ENCODE results near the gene CCDC40.
A peak's percentile ranks its signal among the peaks of the same experiment; 100 is the strongest.

The CCDC40 gene

DNA sequence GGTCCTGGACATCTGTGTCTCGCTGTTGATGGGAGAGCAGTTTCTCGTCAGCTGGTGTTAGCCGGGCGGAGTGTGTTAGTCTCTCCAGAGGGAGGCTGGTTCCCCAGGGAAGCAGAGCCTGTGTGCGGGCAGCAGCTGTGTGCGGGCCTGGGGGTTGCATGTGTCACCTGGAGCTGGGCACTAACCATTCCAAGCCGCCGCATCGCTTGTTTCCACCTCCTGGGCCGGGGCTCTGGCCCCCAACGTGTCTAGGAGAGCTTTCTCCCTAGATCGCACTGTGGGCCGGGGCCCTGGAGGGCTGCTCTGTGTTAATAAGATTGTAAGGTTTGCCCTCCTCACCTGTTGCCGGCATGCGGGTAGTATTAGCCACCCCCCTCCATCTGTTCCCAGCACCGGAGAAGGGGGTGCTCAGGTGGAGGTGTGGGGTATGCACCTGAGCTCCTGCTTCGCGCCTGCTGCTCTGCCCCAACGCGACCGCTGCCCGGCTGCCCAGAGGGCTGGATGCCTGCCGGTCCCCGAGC, 82.9 kb downstream of the CCDC40 start:
- no peak for DNase-seq

DNA sequence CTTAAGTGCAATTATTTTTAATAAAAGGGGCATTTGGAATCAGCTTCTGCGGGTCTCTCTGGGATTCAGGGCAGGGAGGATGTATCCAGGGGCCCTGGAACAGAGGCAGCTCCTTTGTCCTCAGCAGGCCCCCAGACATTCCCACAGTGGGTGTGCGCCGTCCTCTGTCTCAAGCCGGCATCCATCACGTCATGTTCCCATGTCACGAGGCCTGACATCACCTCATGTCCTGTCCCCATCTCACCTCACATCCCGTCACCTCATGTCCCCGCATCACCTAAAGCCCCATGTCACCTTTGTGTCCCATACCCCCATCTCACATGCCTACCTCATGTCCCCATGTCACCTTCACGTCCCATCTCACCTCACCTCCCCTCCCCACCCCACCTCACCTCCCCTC, 83.4 kb downstream of the CCDC40 start:
- no peak for DNase-seq

DNA sequence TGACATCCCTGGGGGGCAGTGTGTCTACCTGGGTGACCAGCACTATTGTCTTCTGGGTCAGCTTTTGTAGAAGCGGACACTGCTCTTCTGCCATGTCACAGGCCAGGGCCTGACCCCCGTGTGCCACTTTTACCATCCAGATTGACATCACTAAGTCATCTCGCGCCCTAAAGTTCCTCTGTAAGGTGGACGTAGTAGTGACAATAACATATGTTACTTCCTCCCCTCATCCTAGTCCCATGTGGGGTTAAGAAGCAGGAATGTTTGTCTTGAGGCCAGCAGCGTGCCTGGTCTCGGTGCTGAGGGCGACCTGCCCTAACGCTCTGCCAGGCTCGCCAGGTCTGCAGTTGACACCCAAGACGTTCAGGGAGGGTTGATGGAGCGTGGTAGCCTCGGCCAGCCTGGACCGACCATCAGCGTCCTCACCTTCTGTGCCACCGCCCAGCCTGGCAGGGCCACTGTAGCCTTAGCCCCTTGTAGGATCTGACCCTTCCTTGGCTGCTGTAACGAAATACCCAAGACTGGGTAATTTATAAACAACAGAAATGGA, 85.7 kb downstream of the CCDC40 start:
- DNase-seq = no peak

DNA sequence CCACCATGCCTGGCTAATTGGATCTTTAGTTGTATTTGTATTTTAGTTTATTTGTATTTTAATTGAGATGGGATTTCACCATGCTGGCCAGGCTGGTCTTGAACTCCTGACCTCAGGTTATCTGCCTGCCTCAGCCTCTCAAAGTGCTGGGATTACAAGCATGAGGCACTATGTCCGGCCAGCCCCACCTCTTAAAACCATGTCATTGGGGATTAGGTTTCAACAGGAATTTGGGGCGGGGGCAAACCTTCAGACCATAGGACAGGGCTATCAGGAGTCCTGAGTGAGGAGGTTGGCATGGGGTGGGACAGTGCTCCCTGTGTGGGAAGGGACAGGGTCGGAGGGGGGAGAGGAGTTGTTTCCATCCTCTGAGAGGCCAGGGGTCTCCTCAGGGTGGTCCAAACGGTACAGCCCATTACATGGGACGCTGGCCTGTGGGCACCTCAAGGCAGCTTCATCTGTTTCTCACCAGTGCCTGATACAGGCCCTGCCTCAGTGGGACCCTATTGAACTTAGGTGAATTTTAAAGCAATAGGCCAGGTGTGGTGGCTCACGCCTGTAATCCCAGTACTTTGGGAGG, 86.6 kb downstream of the CCDC40 start:
- DNase-seq = no peak

DNA sequence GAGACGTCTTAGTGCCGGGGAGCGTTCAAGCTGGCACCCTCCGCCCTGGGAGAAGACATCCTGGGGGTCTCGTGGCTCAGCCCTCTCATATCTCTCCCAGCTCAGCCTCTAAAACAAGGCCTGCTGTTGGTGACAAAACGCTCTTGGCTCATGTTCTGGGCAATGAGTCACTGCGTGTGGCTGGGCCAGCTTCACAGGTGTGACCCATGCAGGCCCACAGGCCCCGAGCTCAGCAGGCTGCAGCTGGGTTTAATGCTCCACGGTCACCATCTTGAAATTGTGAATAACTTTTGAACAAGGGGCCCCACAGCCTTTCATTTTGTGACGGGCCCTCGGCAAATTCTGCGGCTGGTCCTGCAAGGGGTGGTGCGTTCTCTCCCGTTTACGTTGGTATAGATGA, 87.3 kb downstream of the CCDC40 start:
- DNase-seq = no peak

DNA sequence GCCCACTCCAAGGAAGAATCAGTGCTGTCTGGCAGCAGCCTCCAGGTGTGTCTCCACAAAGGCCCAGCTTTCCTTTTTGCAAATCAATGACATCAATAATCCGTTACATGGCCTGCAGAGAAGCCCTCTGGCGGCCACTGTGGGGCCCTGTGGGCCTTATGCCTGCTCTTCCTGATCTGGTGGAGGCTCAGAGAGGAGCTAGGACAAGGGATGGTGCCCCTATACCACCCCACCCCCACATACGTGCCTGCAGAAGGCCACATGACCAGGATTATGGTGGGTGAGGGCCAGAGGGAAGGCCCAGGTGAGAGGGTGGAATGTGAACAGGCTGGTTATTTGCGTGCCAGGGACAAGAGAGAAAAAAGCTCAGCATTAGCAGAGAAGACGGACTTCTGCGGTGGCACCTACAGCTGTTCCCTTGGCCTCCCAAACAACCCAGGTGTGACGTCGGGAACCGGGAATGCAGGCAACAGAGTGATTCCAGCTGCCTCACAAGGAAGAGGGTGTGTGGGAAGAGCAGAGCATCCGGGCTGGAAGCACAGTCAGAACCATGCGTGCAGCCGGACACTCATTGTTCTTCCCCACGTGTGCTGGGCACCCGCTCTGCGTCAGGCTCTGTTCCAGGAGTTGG, 88.0 kb downstream of the CCDC40 start:
- no peak for DNase-seq

DNA sequence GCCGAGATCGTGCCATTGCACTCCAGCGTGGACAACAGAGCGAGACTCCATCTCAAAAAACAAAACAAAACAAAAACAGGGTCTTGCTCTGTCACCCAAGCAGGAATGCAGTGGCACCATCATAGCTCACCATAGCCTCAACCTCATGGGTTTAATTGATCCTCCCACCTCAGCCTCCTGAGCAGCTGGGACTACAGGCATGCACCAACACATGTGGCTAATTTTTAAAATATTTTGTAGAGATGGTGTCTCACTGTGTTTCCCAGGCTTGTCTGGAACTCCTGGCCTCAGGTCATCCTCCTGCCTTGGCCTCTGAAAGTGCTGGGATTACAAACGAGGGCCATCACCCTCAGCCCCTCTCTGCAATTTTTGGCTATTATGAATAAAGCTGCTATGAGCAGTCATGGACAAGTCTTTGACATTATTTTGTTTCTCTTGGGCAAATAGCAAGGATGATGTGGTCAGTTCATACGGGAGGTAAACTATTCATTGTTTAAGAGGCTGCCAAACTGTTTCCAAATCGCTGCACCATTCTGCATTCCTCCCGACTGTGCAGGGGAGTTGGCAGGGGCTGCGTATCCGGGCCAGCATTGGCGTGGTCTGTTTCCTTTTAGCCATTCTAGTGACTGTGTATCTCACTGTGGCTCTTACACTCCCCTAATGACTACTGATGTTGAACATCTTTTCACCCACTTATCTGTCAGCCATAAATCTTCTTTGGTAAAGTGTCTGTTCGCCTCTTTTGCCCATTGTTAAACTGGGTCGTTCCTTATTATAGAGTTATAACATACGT, 89.4 kb downstream of the CCDC40 start:
- DNase-seq = no peak

DNA sequence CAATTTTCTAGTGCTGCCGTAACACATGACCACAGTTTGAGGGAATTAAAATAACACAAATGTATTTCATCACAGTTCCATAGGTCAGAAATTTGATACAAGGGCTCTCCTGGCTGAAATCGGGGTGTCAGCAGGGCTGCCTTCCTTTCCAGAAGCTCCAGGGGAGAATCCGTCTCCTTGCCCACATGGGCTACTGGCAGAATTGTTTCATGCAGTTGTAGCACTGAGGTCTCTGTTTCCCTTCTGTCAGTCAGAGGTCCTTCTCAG, 89.9 kb downstream of the CCDC40 start:
- DNase-seq = no peak

DNA sequence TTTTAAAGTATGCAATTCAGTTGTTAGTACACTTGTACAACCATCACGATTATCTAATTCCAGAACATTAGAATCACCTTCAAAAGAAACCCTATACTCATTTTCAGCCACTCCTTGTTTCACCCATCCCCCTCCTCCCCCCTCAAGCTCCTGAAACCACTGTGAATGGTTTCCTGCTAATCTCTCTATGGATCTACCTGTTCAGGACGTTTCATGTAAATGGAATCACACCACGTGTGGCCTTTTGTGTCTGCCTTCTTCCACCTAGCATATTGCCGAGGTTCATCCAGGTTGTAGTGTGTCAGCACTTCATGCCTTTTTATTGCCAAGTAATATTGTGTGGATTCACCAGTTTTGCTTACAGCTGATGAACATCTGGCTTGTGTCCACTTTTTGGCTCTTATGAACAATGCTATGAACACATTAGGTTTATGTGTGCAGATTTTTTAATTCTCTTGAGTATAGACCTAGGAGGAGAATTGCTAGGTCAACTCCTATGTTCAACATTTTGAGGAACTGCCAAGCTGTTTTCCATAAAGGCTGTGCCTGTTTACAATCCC, 92.6 kb downstream of the CCDC40 start:
- DNase-seq = no peak

DNA sequence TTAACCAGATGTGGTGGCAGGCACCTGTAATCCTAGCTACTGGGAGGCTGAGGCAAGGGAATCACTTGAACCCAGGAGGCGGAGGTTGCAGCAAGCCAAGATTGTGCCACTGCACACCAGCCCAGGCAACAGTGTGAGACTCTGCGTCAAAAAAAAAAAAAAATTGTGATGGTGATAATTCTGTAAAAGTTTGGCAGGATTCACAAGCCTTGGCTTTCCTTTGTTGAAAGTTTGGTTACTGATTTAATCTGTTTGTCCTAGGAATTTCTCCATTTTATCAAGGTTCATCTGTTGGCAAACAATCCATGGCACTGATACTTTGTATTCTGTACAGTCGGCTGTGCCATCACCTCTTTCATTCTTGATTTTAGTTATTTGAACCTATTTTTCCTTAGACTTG, 94.5 kb downstream of the CCDC40 start:
- no peak for DNase-seq

DNA sequence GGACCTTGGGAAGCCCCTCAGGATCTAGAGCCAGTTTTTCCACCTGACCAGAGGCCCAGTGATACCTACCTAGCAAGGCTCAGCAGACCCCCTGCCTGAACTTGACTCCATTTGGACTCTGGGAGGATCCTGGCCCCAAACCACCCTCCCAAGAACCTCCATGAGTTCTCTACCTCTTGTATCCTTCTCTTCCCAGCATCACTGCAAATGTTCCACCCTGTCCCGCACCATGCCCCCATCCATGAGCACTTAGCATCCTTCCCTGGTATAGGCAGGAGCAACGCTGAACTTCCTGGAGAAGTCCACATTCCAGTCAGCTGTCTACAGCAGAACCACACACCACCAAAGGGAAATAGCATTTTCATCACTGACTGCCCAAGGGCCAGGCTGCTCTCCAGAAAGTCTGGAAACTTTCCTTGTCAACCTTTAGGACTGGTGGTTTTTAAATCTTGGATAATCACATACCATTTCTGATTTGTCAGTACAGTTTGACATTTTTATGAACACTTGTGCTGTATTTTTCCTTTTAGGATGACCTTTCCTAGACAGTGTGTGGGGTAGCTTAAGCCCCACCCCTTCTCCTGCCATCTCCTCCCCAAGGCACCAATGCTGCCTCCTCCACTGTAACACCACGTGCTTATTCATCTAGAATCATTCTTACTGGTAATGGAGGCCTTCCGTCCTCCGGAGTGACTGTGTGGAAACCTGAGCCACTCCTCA, 96.6 kb downstream of the CCDC40 start:
- no peak for DNase-seq

DNA sequence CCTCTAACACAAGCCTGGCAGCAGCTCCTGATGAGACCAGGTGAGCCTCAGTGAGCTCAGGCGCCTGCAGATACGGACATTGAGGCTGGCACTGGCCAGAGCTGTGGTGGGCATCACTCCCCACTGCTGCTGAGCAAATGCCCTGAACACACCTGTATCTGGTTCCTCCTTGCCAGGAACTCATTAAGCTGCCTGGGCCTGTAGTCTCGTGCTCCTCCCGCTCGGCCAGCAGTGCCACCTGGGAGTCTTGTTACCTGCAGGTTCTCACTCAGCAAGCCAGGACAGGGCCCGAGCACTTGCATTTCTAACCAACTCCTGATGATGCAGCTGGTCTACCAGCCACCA, 97.2 kb downstream of the CCDC40 start:
- DNase-seq = no peak

DNA sequence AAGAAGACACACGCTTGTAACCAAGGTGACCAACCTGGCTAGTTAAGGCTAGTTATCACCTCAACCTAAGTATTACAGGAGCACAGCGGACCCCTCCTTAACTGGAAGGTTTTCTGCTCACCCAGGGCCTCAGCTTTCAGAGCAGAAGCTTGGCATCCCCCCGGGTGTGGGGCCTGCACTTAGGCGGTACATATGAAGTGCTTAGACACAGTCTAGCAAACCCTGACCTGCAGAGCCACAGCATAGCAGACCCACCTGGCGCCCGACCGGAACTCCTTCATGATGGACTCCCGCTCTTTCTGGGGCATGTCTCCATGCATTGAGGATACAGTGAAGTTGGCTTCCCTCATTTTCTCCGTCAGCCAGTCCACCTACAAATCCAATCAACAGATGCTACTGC, 100.7 kb downstream of the CCDC40 start:
- DNase-seq = no peak

DNA sequence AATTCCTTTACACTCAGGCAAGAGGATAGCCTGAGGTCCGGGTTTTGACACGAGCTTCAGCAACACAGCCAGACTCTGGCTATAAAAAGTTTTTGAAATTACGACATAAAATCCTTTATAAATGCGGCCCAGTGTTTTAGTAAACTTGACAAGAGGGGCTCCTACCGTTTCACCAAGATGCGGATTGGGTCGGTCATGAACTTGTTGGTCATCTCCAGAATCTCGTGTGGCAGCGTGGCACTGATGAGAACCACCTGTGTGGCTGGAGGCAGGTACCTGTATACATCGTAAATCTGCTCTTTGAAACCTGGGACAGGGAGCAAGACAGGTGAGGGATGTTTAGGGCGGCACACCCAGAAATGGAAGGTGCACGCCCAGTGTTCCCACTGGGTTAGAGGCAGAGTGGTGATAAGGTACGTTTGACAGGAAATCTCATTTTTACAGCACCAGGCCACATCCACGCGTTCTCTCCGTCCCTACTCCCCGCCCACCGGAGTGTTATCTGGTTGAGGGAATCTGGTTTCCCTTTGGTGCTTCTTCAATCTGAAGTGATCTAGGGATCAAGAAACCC, 102.5 kb downstream of the CCDC40 start:
- DNase-seq = no peak

DNA sequence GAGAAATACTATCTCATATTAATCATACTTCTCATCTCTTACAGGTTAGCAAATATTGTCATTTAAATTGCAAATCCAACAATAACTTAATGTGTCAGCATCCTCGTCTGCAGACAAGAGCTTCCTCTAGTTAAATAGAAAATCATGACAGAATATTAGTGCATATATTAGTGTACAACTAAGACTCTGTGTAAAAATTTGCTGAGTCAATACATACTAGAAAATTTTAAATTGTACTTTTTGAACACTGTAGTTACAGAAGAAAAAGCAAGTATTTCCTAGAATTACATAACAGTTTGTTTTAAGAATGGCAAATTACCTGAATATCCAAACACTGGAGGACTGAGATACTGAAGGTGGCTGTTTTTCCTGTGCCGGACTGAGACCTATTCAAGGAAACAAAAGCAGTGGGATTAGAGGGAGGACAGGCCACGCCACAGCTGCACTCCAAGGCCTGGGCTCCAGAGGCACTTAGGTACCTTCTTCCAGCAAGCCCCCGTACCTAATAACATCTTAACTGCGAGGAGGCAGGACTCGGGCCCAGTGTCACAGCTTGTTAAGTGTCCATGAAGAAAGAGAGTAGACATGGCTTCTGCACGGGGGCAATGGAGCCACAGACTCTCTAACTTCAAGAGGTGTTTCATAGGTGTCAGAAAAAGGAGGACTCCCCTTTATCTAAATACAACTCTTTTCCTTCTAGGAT, 105.2 kb downstream of the CCDC40 start:
- no peak for DNase-seq

DNA sequence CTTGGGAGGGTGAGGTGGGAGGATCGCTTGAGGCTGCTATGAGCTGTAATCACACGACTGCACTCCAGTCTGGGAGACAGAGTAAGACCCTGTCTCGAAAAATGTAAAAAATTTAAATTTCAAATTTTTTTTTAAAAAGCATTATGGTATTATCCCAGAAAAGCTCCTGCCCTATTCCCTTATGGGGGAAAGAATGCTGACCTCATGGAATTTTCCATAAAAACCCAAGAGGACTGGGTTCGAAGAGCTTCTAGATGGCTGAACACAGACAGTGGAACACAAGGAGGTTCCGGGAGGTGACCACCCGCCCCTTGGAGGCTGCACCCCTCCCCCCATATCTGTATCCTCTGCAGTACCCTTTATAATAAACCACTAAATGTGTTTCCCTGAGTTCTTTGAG, 106.5 kb downstream of the CCDC40 start:
- no peak for DNase-seq

DNA sequence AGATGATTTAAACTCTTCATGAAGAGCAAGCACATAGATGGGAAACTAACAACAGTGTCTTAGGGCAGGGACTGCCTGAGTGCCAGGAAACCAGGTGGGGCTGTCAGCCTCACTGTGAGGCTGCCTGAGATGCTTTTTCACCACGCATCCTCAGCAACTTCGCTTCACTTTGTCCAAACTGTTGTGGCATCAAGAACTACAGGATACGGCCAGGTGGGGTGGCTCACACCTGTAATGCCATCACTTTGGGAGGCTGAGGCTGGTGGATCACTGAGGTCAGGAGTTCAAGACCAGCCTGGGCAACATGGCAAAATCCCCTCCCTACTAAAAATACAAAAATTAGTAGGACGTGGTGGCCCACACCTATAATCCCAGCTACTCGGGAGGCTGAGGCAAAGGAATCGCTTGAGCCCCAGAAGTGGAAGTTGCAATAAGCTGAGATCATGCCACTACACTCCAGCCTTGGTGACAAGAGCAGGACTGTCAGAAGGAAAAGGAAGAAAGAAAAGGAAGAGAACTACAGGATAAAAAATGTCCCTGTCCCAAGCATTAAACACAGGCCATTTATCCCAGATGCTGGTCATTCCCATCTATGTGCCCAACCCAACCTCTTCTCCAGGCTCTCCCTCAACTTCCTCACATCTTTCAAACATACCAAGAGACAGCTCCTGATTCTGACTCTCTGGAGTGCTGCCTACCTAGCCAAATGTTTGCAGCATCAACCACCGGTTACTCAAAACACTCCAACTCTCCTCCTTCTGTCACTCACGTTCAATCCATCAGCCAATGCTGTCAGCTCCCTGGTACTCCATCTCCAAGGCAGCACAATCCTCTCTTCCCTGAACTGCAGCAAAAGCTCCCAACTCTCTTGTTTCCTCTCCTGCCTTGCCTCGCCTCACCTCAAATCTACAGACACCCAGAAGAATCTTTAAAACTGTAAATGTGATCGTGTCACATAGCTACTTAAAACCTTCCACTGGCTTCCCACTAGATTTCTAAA, 108.9 kb downstream of the CCDC40 start:
- DNase-seq = no peak

DNA sequence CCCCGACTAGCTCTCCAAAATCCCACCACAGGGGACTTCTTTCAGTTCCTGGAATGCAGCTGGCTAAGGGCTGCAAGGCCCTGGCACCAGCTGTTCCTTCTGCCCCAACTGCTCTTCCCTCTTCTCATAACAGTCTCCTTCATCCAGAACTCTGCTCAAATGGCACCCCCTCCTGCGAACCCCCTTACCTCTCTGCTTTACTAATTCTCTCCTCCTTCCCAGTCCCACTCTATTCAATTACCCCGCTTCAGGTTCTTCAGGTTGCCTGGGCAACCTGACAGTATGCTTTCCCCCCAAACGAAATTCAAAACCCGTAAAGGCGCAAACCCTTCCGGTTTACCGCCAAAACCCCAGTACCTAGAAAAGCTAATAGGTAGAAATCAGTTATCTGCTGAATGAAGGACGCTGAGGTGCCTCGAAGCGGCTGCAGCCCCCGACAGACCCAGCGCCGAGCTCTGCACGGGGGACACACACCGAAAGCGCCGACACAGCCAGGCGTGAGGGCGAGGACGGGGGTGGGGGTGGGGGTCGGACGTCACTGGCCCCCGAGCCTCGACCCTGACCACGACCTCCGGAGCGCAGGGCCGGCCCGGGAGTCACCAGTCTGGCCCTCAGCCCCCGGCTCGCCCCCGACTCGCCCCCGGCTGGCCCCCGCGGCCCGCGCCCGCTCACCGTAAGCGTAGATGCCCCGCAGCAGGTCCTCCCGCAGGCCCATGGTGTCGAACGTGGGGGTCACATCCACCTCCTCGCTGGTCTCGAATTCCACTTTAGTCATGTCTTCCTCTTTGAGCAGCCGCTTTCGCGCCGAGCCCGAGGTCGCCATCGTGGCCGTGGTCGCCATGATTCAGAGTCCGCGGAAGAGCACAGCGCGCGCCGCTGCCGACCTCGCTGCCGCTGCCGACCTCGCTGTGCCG, 109.9 kb downstream of the CCDC40 start:
- DNase-seq = peak; percentile 22 to 27

DNA sequence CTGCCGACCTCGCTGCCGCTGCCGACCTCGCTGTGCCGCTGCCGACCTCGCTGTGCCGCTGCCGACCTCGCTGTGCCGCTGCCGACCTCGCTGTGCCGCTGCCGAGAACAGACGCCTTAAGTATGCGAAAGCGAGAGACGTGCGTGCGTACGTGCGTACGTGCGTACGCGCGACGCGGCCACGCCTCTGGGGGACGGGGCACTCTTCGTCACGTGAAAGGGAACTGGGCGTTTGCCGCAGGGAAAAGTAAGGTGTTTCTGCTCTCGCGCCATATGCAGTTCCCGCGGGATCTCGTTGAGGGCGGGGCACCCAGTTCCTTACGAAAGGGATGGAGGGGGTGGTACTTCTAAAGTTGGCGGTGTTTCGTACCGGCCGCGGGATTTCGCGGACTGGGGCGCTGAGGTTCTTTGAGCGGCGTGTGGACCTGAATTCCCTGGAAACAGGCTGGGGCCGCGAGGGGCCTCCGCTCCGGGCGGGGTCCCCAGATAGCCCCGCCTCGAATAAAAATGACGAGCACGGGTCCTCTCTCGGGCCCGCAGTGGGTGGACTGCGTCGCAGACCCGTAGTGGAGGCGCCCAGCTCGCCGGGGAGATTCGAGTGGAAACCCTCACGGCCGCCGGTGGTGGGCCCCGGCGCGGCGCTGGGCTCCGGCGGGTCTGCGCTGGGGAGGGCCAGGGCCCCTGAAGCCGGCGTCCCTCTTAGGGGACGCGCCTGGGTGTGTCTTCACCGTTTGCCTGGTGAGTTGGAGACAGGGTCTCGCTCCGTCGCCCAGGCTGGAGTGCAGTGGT, 110.8 kb downstream of the CCDC40 start, which contains the start of gene EIF4A3:
Gene EIF4A3, minus strand, starts transcription at position 94 of the 788 bp plus-strand sequence. CDS start 167 bp downstream, outside the sequence.
- DNase-seq = peak; percentile 98 to 99
